Loucy (cell line): ENCODE data around the gene GPSM3.

ENCODE experiments used
- H2AFZ ChIP-seq: fragments of 200-600 bp; sonication (generic); 2 replicates; pipeline ENCODE4 v1.6.0; 2016; ENCODE audit warnings: antibody characterized with exemption, mild to moderate bottlenecking, low read length, moderate library complexity
- H3F3A ChIP-seq: fragments of 200-600 bp; 2 replicates; pipeline ENCODE4 v1.6.0; 2016; ENCODE audit warnings: antibody characterized with exemption, low read depth, mild to moderate bottlenecking
- H3K27me3 ChIP-seq: fragments of 200-600 bp; sonication (generic); 2 replicates; pipeline ENCODE4 v1.6.1; 2014; ENCODE audit warnings: low read length, mild to moderate bottlenecking; ENCODE audit not compliant: insufficient read depth, poor library complexity, severe bottlenecking
- H3K36me3 ChIP-seq: fragments of 200-600 bp; sonication (generic); 2 replicates; pipeline ENCODE4 v1.6.1; 2016; ENCODE audit warnings: low read length; ENCODE audit not compliant: insufficient read depth
- H3K4me1 ChIP-seq: fragments of 200-600 bp; sonication (generic); 2 replicates; pipeline ENCODE4 v1.5.1; 2014; ENCODE audit warnings: low read length, mild to moderate bottlenecking; ENCODE audit not compliant: insufficient read depth, poor library complexity, severe bottlenecking
- H3K4me2 ChIP-seq: fragments of 200-600 bp; sonication (generic); 2 replicates; pipeline ENCODE4 v1.6.0; 2014; ENCODE audit warnings: antibody characterized with exemption, low read length, low read depth, mild to moderate bottlenecking; ENCODE audit not compliant: poor library complexity, severe bottlenecking
- H3K4me3 ChIP-seq: fragments of 200-600 bp; sonication (generic); 2 replicates; pipeline ENCODE4 v1.5.1; 2014; ENCODE audit warnings: low read length, mild to moderate bottlenecking, mixed read lengths; ENCODE audit not compliant: poor library complexity, severe bottlenecking
- H3K79me2 ChIP-seq: fragments of 200-600 bp; sonication (generic); 2 replicates; pipeline ENCODE4 v1.6.1; 2014; ENCODE audit warnings: low read length; ENCODE audit not compliant: insufficient read depth
- H3K9ac ChIP-seq: fragments of 200-600 bp; sonication (generic); 2 replicates; pipeline ENCODE4 v1.6.0; 2014; ENCODE audit warnings: mild to moderate bottlenecking, low read depth, low read length, moderate library complexity; ENCODE audit not compliant: poor library complexity, severe bottlenecking
- H3K9me2 ChIP-seq: fragments of 200-600 bp; sonication (generic); replicated peaks from 2 replicates; pipeline ENCODE4 v1.6.1; 2016; ENCODE audit warnings: low read depth, low read length, mixed read lengths
- H3K9me3 ChIP-seq: fragments of 200-600 bp; sonication (generic); 2 replicates; pipeline ENCODE4 v1.6.1; 2014; ENCODE audit warnings: mild to moderate bottlenecking, antibody characterized with exemption, low read length, low read depth; ENCODE audit not compliant: insufficient read depth
- H4K20me1 ChIP-seq: fragments of 200-600 bp; sonication (generic); 2 replicates; pipeline ENCODE4 v1.6.0; 2014; ENCODE audit warnings: antibody characterized with exemption, low read length, mild to moderate bottlenecking; ENCODE audit not compliant: insufficient read depth, poor library complexity, severe bottlenecking
- EZH2phosphoT487 ChIP-seq: fragments of 200-600 bp; IDR thresholded peaks from 2 replicates; pipeline ENCODE4 v1.6.1; 2018; ENCODE audit warnings: antibody characterized with exemption, mild to moderate bottlenecking, moderate library complexity, borderline replicate concordance
- TF ChIP-seq, protein P1 (sequence below): fragments of 200-600 bp; sonication (generic); conservative IDR thresholded peaks from 2 replicates; pipeline ENCODE4 v1.5.1; 2014; ENCODE audit warnings: mild to moderate bottlenecking, antibody characterized with exemption, low read length

The GPSM3 gene

DNA sequence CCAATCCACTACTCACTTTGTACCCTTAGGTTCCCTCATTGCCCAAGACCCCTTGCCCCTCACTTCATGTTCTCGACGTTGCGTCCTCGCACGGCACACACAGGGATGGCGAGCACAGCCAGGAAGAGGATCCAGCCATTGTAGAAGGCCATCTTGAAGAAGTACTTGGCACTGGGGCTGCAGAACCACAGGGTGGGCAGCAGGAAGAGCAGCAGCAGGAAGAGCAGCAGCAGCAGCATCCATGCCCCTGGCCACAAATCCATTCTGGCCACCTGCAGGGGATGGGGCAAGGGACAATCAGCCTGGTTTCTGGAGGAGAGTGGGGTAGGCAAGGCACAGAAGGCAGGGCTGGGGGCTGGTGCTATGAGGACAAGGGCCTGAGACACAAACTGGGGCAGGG, 21.2 kb downstream of the GPSM3 start:
- Histone ChIP-seq H3F3A (no peaks in the 10 kb centered on the region), H3K9me2 (no peaks in the 10 kb centered on the region), H3K9ac (no peak overlapping the region), H3K9me3 (no peaks in the 10 kb centered on the region), H3K4me2 (no peak overlapping the region), H3K27me3 (no peaks in the 10 kb centered on the region), H4K20me1 (no peaks in the 10 kb centered on the region), H3K4me1 (peaks cover 27% of the 10 kb centered on the region), H3K4me3 (no peak overlapping the region), H2AFZ (no peak overlapping the region), H3K79me2 (peaks cover 26% of the 10 kb centered on the region), H3K36me3 (peaks cover 17% of the 10 kb centered on the region; the same call in 1 of the 2 replicates)
- TF ChIP-seq EZH2phosphoT487: no peak
- TF ChIP-seq, protein P1, sequence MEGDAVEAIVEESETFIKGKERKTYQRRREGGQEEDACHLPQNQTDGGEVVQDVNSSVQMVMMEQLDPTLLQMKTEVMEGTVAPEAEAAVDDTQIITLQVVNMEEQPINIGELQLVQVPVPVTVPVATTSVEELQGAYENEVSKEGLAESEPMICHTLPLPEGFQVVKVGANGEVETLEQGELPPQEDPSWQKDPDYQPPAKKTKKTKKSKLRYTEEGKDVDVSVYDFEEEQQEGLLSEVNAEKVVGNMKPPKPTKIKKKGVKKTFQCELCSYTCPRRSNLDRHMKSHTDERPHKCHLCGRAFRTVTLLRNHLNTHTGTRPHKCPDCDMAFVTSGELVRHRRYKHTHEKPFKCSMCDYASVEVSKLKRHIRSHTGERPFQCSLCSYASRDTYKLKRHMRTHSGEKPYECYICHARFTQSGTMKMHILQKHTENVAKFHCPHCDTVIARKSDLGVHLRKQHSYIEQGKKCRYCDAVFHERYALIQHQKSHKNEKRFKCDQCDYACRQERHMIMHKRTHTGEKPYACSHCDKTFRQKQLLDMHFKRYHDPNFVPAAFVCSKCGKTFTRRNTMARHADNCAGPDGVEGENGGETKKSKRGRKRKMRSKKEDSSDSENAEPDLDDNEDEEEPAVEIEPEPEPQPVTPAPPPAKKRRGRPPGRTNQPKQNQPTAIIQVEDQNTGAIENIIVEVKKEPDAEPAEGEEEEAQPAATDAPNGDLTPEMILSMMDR: no peak

DNA sequence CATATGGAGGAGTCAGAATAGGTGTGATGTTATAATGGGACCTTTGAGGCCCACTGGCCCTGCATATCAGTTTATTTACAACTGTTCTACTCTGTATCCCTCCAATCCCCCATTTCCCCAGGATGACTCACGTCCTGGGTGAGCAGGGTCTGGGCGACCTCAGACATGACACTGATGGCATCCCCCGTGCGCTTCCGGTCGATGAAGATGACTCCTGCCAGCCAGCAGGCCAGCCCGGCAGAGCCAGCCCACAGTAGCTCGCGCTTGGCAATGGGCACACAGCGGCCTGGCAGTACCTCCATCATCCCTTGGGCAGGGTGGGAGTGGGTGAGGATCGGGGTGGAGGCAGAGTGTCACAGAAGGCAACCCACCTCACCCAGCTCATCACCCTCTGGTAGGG, 22.1 kb downstream of the GPSM3 start:
- H3K4me1 ChIP-seq: peaks cover 21% of the 10 kb centered on the region
- H4K20me1 ChIP-seq: no peaks in the 10 kb centered on the region
- no peaks in the 10 kb centered on the region for H3K27me3 ChIP-seq
- no peak overlapping the region for H3K4me2 ChIP-seq
- no peak overlapping the region for H3K4me3 ChIP-seq
- no peak overlapping the region for H3K9ac ChIP-seq
- peaks cover 17% of the 10 kb centered on the region; the same call in 1 of the 2 replicates for H3K36me3 ChIP-seq
- H3F3A ChIP-seq: no peaks in the 10 kb centered on the region
- no peak overlapping the region for H2AFZ ChIP-seq
- H3K9me2 ChIP-seq: no peaks in the 10 kb centered on the region
- peaks cover 20% of the 10 kb centered on the region for H3K79me2 ChIP-seq
- TF ChIP-seq EZH2phosphoT487: no peak
- TF ChIP-seq, protein P1: no peak
- no peaks in the 10 kb centered on the region for H3K9me3 ChIP-seq

DNA sequence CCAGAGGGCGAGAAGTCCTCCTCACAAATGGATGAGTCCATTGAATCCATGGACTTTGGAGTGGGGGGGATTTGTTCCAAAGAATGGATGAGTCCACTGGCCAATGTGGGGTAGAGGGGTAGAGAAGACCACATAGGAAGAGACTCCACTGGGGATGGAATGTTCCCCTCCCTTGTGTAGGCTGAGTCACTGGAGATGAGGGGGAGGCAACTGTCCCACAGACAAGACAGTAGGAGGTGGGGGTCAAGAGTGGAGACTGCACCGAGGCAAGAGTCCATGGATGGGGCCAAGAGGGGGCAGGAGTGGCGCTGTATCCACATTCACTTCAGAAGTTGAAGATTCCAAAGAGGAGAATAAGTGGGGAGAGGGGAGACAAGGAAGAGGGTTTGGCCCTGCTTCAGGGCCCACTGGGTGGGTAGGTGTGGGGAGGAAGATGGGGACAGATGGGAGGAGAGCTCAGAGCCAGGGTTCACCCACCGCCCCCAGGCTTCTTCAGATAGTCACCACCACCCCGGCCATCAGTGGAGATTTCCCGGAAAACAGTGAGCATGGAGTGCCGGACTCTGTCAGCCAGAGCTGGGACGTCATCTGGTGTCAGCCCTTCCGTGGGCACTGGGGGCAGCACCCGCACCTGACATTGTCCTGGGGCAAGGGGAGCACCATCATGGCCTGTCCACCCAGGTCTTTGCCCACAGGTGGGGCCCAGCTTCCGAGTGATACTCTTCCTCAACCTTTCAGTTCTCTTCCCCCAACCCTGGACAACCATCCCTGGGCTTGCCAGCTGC, 23.4 kb downstream of the GPSM3 start:
- no peak overlapping the region for H2AFZ ChIP-seq
- no peak overlapping the region for H3K9ac ChIP-seq
- TF ChIP-seq EZH2phosphoT487: no peak
- TF ChIP-seq, protein P1: no peak; the same call in 1 of the 2 replicates
- H3K4me2 ChIP-seq: no peak overlapping the region
- no peaks in the 10 kb centered on the region for H3K27me3 ChIP-seq
- peaks cover 7% of the 10 kb centered on the region; the same call in 1 of the 2 replicates for H3K79me2 ChIP-seq
- no peaks in the 10 kb centered on the region for H3K9me2 ChIP-seq
- H3K4me1 ChIP-seq: peaks cover 10% of the 10 kb centered on the region
- no peak overlapping the region for H3K4me3 ChIP-seq
- no peaks in the 10 kb centered on the region for H3K9me3 ChIP-seq
- H3K36me3 ChIP-seq: peaks cover 17% of the 10 kb centered on the region; the same call in 1 of the 2 replicates
- no peaks in the 10 kb centered on the region for H3F3A ChIP-seq
- H4K20me1 ChIP-seq: no peaks in the 10 kb centered on the region
